OCI-LY1 (cell line): Measurements from ENCODE around the gene AGAP1.
"Not testable (repeated sequence)": the region's sequence is repeated elsewhere in the genome, so short reads cannot be mapped to it uniquely, and the experiment has no call there.

Experiments used
- H2AFZ ChIP-seq: fragments of 200-600 bp; sonication (generic), shearing (Covaris generic); 2 replicates; pipeline ENCODE4 v1.6.0; 2014; ENCODE audit warnings: antibody characterized with exemption, mild to moderate bottlenecking, low read length
- H3F3A ChIP-seq: fragments of 200-600 bp; sonication (generic), shearing (Covaris generic); 2 replicates; pipeline ENCODE4 v1.6.0; 2014; ENCODE audit warnings: mild to moderate bottlenecking, antibody characterized with exemption, low read length, moderate library complexity; ENCODE audit not compliant: insufficient read depth
- H3K27ac ChIP-seq: fragments of 200-600 bp; sonication (generic); 2 replicates; pipeline ENCODE4 v1.5.1; 2014; ENCODE audit warnings: low read length, mixed run types, mild to moderate bottlenecking, low read depth; ENCODE audit not compliant: poor library complexity, severe bottlenecking
- H3K27me3 ChIP-seq: fragments of 200-600 bp; sonication (generic); 2 replicates; pipeline ENCODE4 v1.6.0; 2014; ENCODE audit warnings: antibody characterized with exemption, mild to moderate bottlenecking, low read length, moderate library complexity; ENCODE audit not compliant: insufficient read depth
- H3K36me3 ChIP-seq: fragments of 200-600 bp; sonication (generic); 2 replicates; pipeline ENCODE4 v1.6.1; 2014; ENCODE audit warnings: mild to moderate bottlenecking, antibody characterized with exemption, low read length, moderate library complexity, mixed read lengths; ENCODE audit not compliant: insufficient read depth
- H3K4me1 ChIP-seq: fragments of 200-600 bp; sonication (generic); 2 replicates; pipeline ENCODE4 v1.5.1; 2014; ENCODE audit warnings: mild to moderate bottlenecking, low read length, moderate library complexity; ENCODE audit not compliant: insufficient read depth, severe bottlenecking
- H3K4me2 ChIP-seq: fragments of 200-600 bp; sonication (generic), shearing (Covaris generic); 2 replicates; pipeline ENCODE4 v1.6.1; 2014; ENCODE audit warnings: low read length
- H3K4me3 ChIP-seq: fragments of 200-600 bp; sonication (generic); 2 replicates; pipeline ENCODE4 v1.5.1; 2014; ENCODE audit warnings: low read length, low read depth, mild to moderate bottlenecking, mixed read lengths; ENCODE audit not compliant: poor library complexity, severe bottlenecking
- H3K79me2 ChIP-seq: fragments of 200-600 bp; shearing (Covaris generic); 2 replicates; pipeline ENCODE4 v1.6.1; 2016; ENCODE audit warnings: mixed run types, low read length, mixed read lengths; ENCODE audit not compliant: insufficient read depth
- H3K9ac ChIP-seq: fragments of 200-600 bp; sonication (generic), shearing (Covaris generic); 2 replicates; pipeline ENCODE4 v1.6.1; 2014; ENCODE audit warnings: mild to moderate bottlenecking, low read length, mixed read lengths
- H3K9me2 ChIP-seq: fragments of 200-600 bp; sonication (generic), shearing (Covaris generic); 2 replicates; pipeline ENCODE4 v1.6.1; 2014; ENCODE audit warnings: low read depth, mild to moderate bottlenecking, low read length, mixed read lengths
- H3K9me3 ChIP-seq: fragments of 200-600 bp; shearing (Covaris generic); 2 replicates; pipeline ENCODE4 v1.6.1; 2014; ENCODE audit warnings: low read length, mixed read lengths
- H4K20me1 ChIP-seq: fragments of 200-600 bp; sonication (generic), shearing (Covaris generic); 2 replicates; pipeline ENCODE4 v1.6.0; 2016; ENCODE audit warnings: mild to moderate bottlenecking, low read length; ENCODE audit not compliant: insufficient read depth
- EZH2 ChIP-seq: fragments of 200-600 bp; sonication (generic), shearing (Covaris generic); IDR thresholded peaks from 2 replicates; pipeline ENCODE4 v1.8.0; 2017; ENCODE audit warnings: borderline replicate concordance, mixed run types, mild to moderate bottlenecking, antibody characterized with exemption, low read length, moderate library complexity, mixed read lengths
- TF ChIP-seq, protein P1 (sequence below): fragments of 200-600 bp; sonication (generic), shearing (Covaris generic); IDR thresholded peaks from 2 replicates; pipeline ENCODE4 v1.5.1; 2017; ENCODE audit warnings: mild to moderate bottlenecking, antibody characterized with exemption, low read length, moderate library complexity, mixed read lengths

AGAP1 gene

DNA sequence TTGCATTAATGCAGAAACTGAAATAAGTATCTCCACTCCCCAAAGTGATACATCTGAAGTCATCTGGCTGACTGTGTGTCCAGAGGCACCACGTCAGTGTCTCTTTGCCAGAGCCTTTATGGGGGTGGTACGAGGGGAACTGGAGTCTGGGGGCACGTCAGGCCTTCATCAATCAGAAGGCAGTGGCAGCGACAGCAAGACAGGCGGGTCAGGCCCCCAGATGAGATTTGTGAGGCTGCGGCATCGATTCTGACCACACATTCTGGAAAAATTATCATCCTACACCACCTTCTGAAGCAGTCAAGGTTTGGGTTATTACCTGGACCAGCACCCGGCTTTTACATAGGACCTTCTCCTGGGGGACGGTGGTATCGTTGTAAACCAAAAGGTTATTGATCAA is 450.7 kb downstream of the AGAP1 start:
- H3K36me3 ChIP-seq, result no peaks in the 10 kb centered on the region
- no peak for TF ChIP-seq EZH2
- TF ChIP-seq, protein P1, sequence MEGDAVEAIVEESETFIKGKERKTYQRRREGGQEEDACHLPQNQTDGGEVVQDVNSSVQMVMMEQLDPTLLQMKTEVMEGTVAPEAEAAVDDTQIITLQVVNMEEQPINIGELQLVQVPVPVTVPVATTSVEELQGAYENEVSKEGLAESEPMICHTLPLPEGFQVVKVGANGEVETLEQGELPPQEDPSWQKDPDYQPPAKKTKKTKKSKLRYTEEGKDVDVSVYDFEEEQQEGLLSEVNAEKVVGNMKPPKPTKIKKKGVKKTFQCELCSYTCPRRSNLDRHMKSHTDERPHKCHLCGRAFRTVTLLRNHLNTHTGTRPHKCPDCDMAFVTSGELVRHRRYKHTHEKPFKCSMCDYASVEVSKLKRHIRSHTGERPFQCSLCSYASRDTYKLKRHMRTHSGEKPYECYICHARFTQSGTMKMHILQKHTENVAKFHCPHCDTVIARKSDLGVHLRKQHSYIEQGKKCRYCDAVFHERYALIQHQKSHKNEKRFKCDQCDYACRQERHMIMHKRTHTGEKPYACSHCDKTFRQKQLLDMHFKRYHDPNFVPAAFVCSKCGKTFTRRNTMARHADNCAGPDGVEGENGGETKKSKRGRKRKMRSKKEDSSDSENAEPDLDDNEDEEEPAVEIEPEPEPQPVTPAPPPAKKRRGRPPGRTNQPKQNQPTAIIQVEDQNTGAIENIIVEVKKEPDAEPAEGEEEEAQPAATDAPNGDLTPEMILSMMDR, result no peak
- H3K27me3 ChIP-seq, result no peaks in the 10 kb centered on the region
- H4K20me1 ChIP-seq, result no peaks in the 10 kb centered on the region
- no peak overlapping the region for H3K4me2 ChIP-seq
- no peak overlapping the region for H2AFZ ChIP-seq
- no peaks in the 10 kb centered on the region for H3K9me2 ChIP-seq
- H3K9me3 ChIP-seq, result no peaks in the 10 kb centered on the region
- H3K4me3 ChIP-seq, result no peak overlapping the region
- no peaks in the 10 kb centered on the region for H3K79me2 ChIP-seq
- no peaks in the 10 kb centered on the region for H3K4me1 ChIP-seq
- no peaks in the 10 kb centered on the region for H3F3A ChIP-seq
- H3K27ac ChIP-seq, result no peak overlapping the region
- no peak overlapping the region for H3K9ac ChIP-seq

GRCh38 chr2:235945608-235946140 is 451.8 kb downstream of the AGAP1 start:
- H3K27ac ChIP-seq, result no peak overlapping the region
- H3K79me2 ChIP-seq, result no peaks in the 10 kb centered on the region
- H3K9ac ChIP-seq, result no peak overlapping the region
- no peak overlapping the region for H2AFZ ChIP-seq
- no peak overlapping the region for H3K4me2 ChIP-seq
- H3K9me2 ChIP-seq, result no peaks in the 10 kb centered on the region
- no peaks in the 10 kb centered on the region for H3K27me3 ChIP-seq
- no peak overlapping the region for H3K4me3 ChIP-seq
- no peaks in the 10 kb centered on the region for H3K4me1 ChIP-seq
- no peaks in the 10 kb centered on the region for H4K20me1 ChIP-seq
- no peaks in the 10 kb centered on the region for H3K36me3 ChIP-seq
- TF ChIP-seq EZH2, result no peak
- TF ChIP-seq, protein P1, result no peak
- H3K9me3 ChIP-seq, result no peaks in the 10 kb centered on the region
- H3F3A ChIP-seq, result no peaks in the 10 kb centered on the region

DNA sequence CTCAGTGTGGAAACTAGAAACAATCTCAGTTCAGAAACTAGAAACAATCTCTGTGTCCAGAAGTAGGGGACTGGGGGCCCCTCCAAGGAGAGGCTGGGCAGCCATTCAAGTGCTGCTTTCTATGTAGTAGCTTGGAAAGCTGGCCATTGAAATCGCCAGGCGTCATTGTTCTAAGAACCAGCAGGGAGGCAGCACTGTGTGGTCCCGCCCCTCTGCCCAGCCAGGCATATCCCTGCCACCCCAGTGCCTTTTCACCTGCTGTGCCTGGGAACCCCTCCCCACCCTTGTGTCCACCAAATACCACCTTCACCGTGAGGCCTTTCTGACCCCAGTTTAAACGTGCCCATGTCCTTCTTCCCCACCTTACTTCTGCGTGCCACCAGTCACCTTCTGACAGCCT is 452.7 kb downstream of the AGAP1 start:
- Histone ChIP-seq H3F3A (no peaks in the 10 kb centered on the region), H2AFZ (no peak overlapping the region), H3K79me2 (no peaks in the 10 kb centered on the region), H3K4me3 (no peak overlapping the region), H3K9ac (no peak overlapping the region), H3K36me3 (no peaks in the 10 kb centered on the region), H4K20me1 (no peaks in the 10 kb centered on the region), H3K4me1 (no peaks in the 10 kb centered on the region), H3K27ac (no peak overlapping the region), H3K9me3 (no peaks in the 10 kb centered on the region), H3K27me3 (no peaks in the 10 kb centered on the region), H3K4me2 (no peak overlapping the region), H3K9me2 (no peaks in the 10 kb centered on the region)
- TF ChIP-seq EZH2, result no peak
- TF ChIP-seq, protein P1, result no peak

- not testable (repeated sequence) for H3K9me3 ChIP-seq, H3K4me2 ChIP-seq, H3K4me3 ChIP-seq, H2AFZ ChIP-seq, H3K79me2 ChIP-seq, H3K27me3 ChIP-seq, H3K9me2 ChIP-seq, H3K27ac ChIP-seq, H3K9ac ChIP-seq, H3K4me1 ChIP-seq, H3K36me3 ChIP-seq, H4K20me1 ChIP-seq, H3F3A ChIP-seq
These were observed 453.2 kb downstream of the AGAP1 start for GRCh38 chr2:235947055-235947454.
